ENCODE measurements around the gene MLH3.
A peak's percentile ranks its signal among the peaks of the same experiment; 100 is the strongest.

Gene MLH3

GRCh38 chr14:75050852-75051555, at the start of gene MLH3:
Gene MLH3, minus strand, starts transcription at chr14:75051467. Its CDS starts 1,812 bp downstream, at chr14:75049655.
- H3K9ac ChIP-seq (ENCODE audit: low read depth, low read length): peak within 1 kb of the TSS; percentile 83
- H3K27ac ChIP-seq (ENCODE audit: low read depth, low read length): peak within 1 kb of the TSS; percentile 92
- H3K36me3 ChIP-seq (ENCODE audit: control insufficient read depth, insufficient read depth, low read length): no peaks in the 10 kb centered on the region; the same call in 1 of the 2 replicates
- H3K9me3 ChIP-seq (ENCODE audit: control insufficient read depth, insufficient read depth, low read length): no peaks in the 10 kb centered on the region
- no peaks in the 10 kb centered on the region for H3K27me3 ChIP-seq (ENCODE audit: control insufficient read depth, insufficient read depth, low read length)
- H3K4me1 ChIP-seq (ENCODE audit: control insufficient read depth, insufficient read depth, low read length): no peaks in the 10 kb centered on the region
- peak within 1 kb of the TSS; percentile 72 for H3K4me3 ChIP-seq (ENCODE audit: low read depth, low read length)

GRCh38 chr14:75098682-75099081, 47.4 kb upstream of the MLH3 start:
- Histone ChIP-seq H3K4me1 (ENCODE audit: control insufficient read depth, insufficient read depth, low read length) (no peaks in the 10 kb centered on the region), H3K9me3 (ENCODE audit: control insufficient read depth, insufficient read depth, low read length) (no peaks in the 10 kb centered on the region), H3K36me3 (ENCODE audit: control insufficient read depth, insufficient read depth, low read length) (peaks cover 73% of the 10 kb centered on the region), H3K27ac (ENCODE audit: low read depth, low read length) (no peak overlapping the region), H3K4me3 (ENCODE audit: low read depth, low read length) (no peak overlapping the region), H3K27me3 (ENCODE audit: control insufficient read depth, insufficient read depth, low read length) (no peaks in the 10 kb centered on the region), H3K9ac (ENCODE audit: low read depth, low read length) (no peak overlapping the region)

- Histone ChIP-seq H3K27ac (ENCODE audit: low read depth, low read length) (no peak overlapping the region), H3K9ac (ENCODE audit: low read depth, low read length) (no peak overlapping the region), H3K4me1 (ENCODE audit: control insufficient read depth, insufficient read depth, low read length) (no peaks in the 10 kb centered on the region), H3K4me3 (ENCODE audit: low read depth, low read length) (no peak overlapping the region), H3K36me3 (ENCODE audit: control insufficient read depth, insufficient read depth, low read length) (peaks cover 71% of the 10 kb centered on the region), H3K9me3 (ENCODE audit: control insufficient read depth, insufficient read depth, low read length) (no peaks in the 10 kb centered on the region), H3K27me3 (ENCODE audit: control insufficient read depth, insufficient read depth, low read length) (no peaks in the 10 kb centered on the region)
These were observed 46.9 kb upstream of the MLH3 start for GRCh38 chr14:75098212-75098611.

GRCh38 chr14:75096959-75097358, 45.7 kb upstream of the MLH3 start:
- Histone ChIP-seq H3K27ac (ENCODE audit: low read depth, low read length) (no peak overlapping the region), H3K4me1 (ENCODE audit: control insufficient read depth, insufficient read depth, low read length) (peaks cover 4% of the 10 kb centered on the region), H3K9ac (ENCODE audit: low read depth, low read length) (no peak overlapping the region), H3K9me3 (ENCODE audit: control insufficient read depth, insufficient read depth, low read length) (no peaks in the 10 kb centered on the region), H3K27me3 (ENCODE audit: control insufficient read depth, insufficient read depth, low read length) (no peaks in the 10 kb centered on the region), H3K4me3 (ENCODE audit: low read depth, low read length) (no peak overlapping the region), H3K36me3 (ENCODE audit: control insufficient read depth, insufficient read depth, low read length) (peaks cover 72% of the 10 kb centered on the region)

- peaks cover 70% of the 10 kb centered on the region for H3K36me3 ChIP-seq (ENCODE audit: control insufficient read depth, insufficient read depth, low read length)
- H3K9me3 ChIP-seq (ENCODE audit: control insufficient read depth, insufficient read depth, low read length): no peaks in the 10 kb centered on the region
- no peak overlapping the region for H3K4me3 ChIP-seq (ENCODE audit: low read depth, low read length)
- no peak overlapping the region for H3K27ac ChIP-seq (ENCODE audit: low read depth, low read length)
- peaks cover 4% of the 10 kb centered on the region for H3K4me1 ChIP-seq (ENCODE audit: control insufficient read depth, insufficient read depth, low read length)
- no peaks in the 10 kb centered on the region for H3K27me3 ChIP-seq (ENCODE audit: control insufficient read depth, insufficient read depth, low read length)
- no peak overlapping the region for H3K9ac ChIP-seq (ENCODE audit: low read depth, low read length)
These were observed 44.4 kb upstream of the MLH3 start for GRCh38 chr14:75095690-75096089.

GRCh38 chr14:75094896-75095295, 43.6 kb upstream of the MLH3 start:
- Histone ChIP-seq H3K27ac (ENCODE audit: low read depth, low read length) (no peak overlapping the region), H3K4me1 (ENCODE audit: control insufficient read depth, insufficient read depth, low read length) (peaks cover 4% of the 10 kb centered on the region), H3K27me3 (ENCODE audit: control insufficient read depth, insufficient read depth, low read length) (no peaks in the 10 kb centered on the region), H3K9ac (ENCODE audit: low read depth, low read length) (no peak overlapping the region), H3K36me3 (ENCODE audit: control insufficient read depth, insufficient read depth, low read length) (peaks cover 71% of the 10 kb centered on the region), H3K9me3 (ENCODE audit: control insufficient read depth, insufficient read depth, low read length) (no peaks in the 10 kb centered on the region), H3K4me3 (ENCODE audit: low read depth, low read length) (no peak overlapping the region)

GRCh38 chr14:75092698-75093097, 41.4 kb upstream of the MLH3 start:
- H3K4me1 ChIP-seq (ENCODE audit: control insufficient read depth, insufficient read depth, low read length): peaks cover 4% of the 10 kb centered on the region
- H3K27me3 ChIP-seq (ENCODE audit: control insufficient read depth, insufficient read depth, low read length): no peaks in the 10 kb centered on the region
- no peaks in the 10 kb centered on the region for H3K9me3 ChIP-seq (ENCODE audit: control insufficient read depth, insufficient read depth, low read length)
- no peak overlapping the region for H3K9ac ChIP-seq (ENCODE audit: low read depth, low read length)
- peak overlapping the region; percentile 71 for H3K27ac ChIP-seq (ENCODE audit: low read depth, low read length)
- peaks cover 64% of the 10 kb centered on the region for H3K36me3 ChIP-seq (ENCODE audit: control insufficient read depth, insufficient read depth, low read length)
- no peak overlapping the region for H3K4me3 ChIP-seq (ENCODE audit: low read depth, low read length)

- Histone ChIP-seq H3K27ac (ENCODE audit: low read depth, low read length) (no peak overlapping the region), H3K27me3 (ENCODE audit: control insufficient read depth, insufficient read depth, low read length) (no peaks in the 10 kb centered on the region), H3K36me3 (ENCODE audit: control insufficient read depth, insufficient read depth, low read length) (peaks cover 68% of the 10 kb centered on the region), H3K9me3 (ENCODE audit: control insufficient read depth, insufficient read depth, low read length) (no peaks in the 10 kb centered on the region), H3K4me3 (ENCODE audit: low read depth, low read length) (no peak overlapping the region), H3K4me1 (ENCODE audit: control insufficient read depth, insufficient read depth, low read length) (peaks cover 4% of the 10 kb centered on the region), H3K9ac (ENCODE audit: low read depth, low read length) (no peak overlapping the region)
These were observed 40.0 kb upstream of the MLH3 start for GRCh38 chr14:75091251-75091650.

- Histone ChIP-seq H3K9me3 (ENCODE audit: control insufficient read depth, insufficient read depth, low read length) (no peaks in the 10 kb centered on the region), H3K27ac (ENCODE audit: low read depth, low read length) (no peak overlapping the region), H3K4me3 (ENCODE audit: low read depth, low read length) (no peak overlapping the region), H3K9ac (ENCODE audit: low read depth, low read length) (no peak overlapping the region), H3K4me1 (ENCODE audit: control insufficient read depth, insufficient read depth, low read length) (peaks cover 4% of the 10 kb centered on the region), H3K36me3 (ENCODE audit: control insufficient read depth, insufficient read depth, low read length) (peaks cover 69% of the 10 kb centered on the region), H3K27me3 (ENCODE audit: control insufficient read depth, insufficient read depth, low read length) (no peaks in the 10 kb centered on the region)
These were observed 39.1 kb upstream of the MLH3 start for GRCh38 chr14:75090353-75090752.

- Histone ChIP-seq H3K4me3 (ENCODE audit: low read depth, low read length) (no peak overlapping the region), H3K36me3 (ENCODE audit: control insufficient read depth, insufficient read depth, low read length) (peaks cover 69% of the 10 kb centered on the region), H3K9me3 (ENCODE audit: control insufficient read depth, insufficient read depth, low read length) (no peaks in the 10 kb centered on the region)
These were observed 37.5 kb upstream of the MLH3 start for GRCh38 chr14:75088566-75089373.

GRCh38 chr14:75088153-75088552, 36.9 kb upstream of the MLH3 start:
- Histone ChIP-seq H3K27me3 (ENCODE audit: control insufficient read depth, insufficient read depth, low read length) (no peaks in the 10 kb centered on the region), H3K4me3 (ENCODE audit: low read depth, low read length) (no peak overlapping the region), H3K9me3 (ENCODE audit: control insufficient read depth, insufficient read depth, low read length) (no peaks in the 10 kb centered on the region), H3K36me3 (ENCODE audit: control insufficient read depth, insufficient read depth, low read length) (peaks cover 71% of the 10 kb centered on the region), H3K4me1 (ENCODE audit: control insufficient read depth, insufficient read depth, low read length) (peaks cover 4% of the 10 kb centered on the region), H3K9ac (ENCODE audit: low read depth, low read length) (no peak overlapping the region), H3K27ac (ENCODE audit: low read depth, low read length) (no peak overlapping the region)

More at GRCh38 chr14:75088566-75089373, 37.5 kb upstream of the MLH3 start:
- Histone ChIP-seq H3K27me3 (ENCODE audit: control insufficient read depth, insufficient read depth, low read length) (no peaks in the 10 kb centered on the region), H3K27ac (ENCODE audit: low read depth, low read length) (no peak overlapping the region), H3K9ac (ENCODE audit: low read depth, low read length) (no peak overlapping the region), H3K4me1 (ENCODE audit: control insufficient read depth, insufficient read depth, low read length) (peaks cover 4% of the 10 kb centered on the region)
